CD4-positive, alpha-beta memory T cell (primary cell): ENCODE measurements around the gene POLR2A. TPM values are rescaled to one million over a fixed set of nuclear protein-coding genes. Genes with fewer than 3 reads are reported as not detected.

Experiments used
- CTCF ChIA-PET: fragments of 350-600 bp; sonication (Branson Sonifier 250); formaldehyde crosslinking; loops from one replicate; lab custom pipeline; 2021; ENCODE audit warnings: inconsistent platforms; ENCODE audit not compliant: partially characterized antibody; lab: Charles Lee
- POLR2A ChIA-PET: fragments of 350-600 bp; sonication (Branson Sonifier 250); formaldehyde crosslinking; loops from one replicate; lab custom pipeline; 2021; ENCODE audit not compliant: partially characterized antibody; lab: Charles Lee
- DNase-seq, 5 donors: peaks; one replicate each; pipeline versions ENCODE4 v3.0.0 to v3.0.0-alpha.2; 2020 to 2022; ENCODE audit warnings: mixed read lengths in 1 of 5
- H3K27ac ChIP-seq: one replicate; pipeline ENCODE4 v1.7.0; 2013; ENCODE audit warnings: low read depth, low read length
- H3K27me3 ChIP-seq: 2 replicates; pipeline ENCODE4 v1.7.0; 2013; ENCODE audit warnings: mild to moderate bottlenecking, low read length, moderate library complexity; ENCODE audit not compliant: insufficient read depth
- H3K36me3 ChIP-seq: 2 replicates; pipeline ENCODE4 v1.7.0; 2013; ENCODE audit warnings: mild to moderate bottlenecking, low read length, moderate library complexity; ENCODE audit not compliant: insufficient read depth
- H3K4me1 ChIP-seq: 2 replicates; pipeline ENCODE4 v1.7.0; 2013; ENCODE audit warnings: mild to moderate bottlenecking, low read length, moderate library complexity; ENCODE audit not compliant: insufficient read depth
- H3K4me3 ChIP-seq, 2 donors: one replicate each; pipeline ENCODE4 v1.7.0; 2013; ENCODE audit warnings: low read length in 2 of 2, mild to moderate bottlenecking in 1 of 2
- H3K9me3 ChIP-seq, 2 donors: one replicate each; pipeline ENCODE4 v1.7.0; 2013; ENCODE audit warnings: low read length in 2 of 2, control low read depth in 1 of 2; ENCODE audit not compliant: control insufficient read depth in 1 of 2
- H3K27ac Mint-ChIP-seq, 7 donors: one replicate each; pipeline ENCODE4 v1.8.0; 2020 to 2021; ENCODE audit warnings: mixed read lengths in 7 of 7, mild to moderate bottlenecking in 6 of 7, inconsistent platforms in 3 of 7, moderate library complexity in 3 of 7
- H3K27me3 Mint-ChIP-seq, 2 donors: one replicate each; pipeline ENCODE4 v1.8.0; 2020 to 2021; ENCODE audit warnings: mixed read lengths in 2 of 2
- H3K36me3 Mint-ChIP-seq, 2 donors: one replicate each; pipeline ENCODE4 v1.8.0; 2020 to 2021; ENCODE audit warnings: mixed read lengths in 2 of 2, inconsistent platforms in 1 of 2, mild to moderate bottlenecking in 1 of 2
- H3K4me1 Mint-ChIP-seq, 4 donors: one replicate each; pipeline ENCODE4 v1.8.0; 2020 to 2021; ENCODE audit warnings: mixed read lengths in 4 of 4, mild to moderate bottlenecking in 1 of 4
- H3K4me3 Mint-ChIP-seq, 8 donors: one replicate each; pipeline ENCODE4 v1.8.0; 2020 to 2021; ENCODE audit warnings: mixed read lengths in 8 of 8, mild to moderate bottlenecking in 7 of 8, moderate library complexity in 6 of 8, inconsistent platforms in 3 of 8
- H3K9me3 Mint-ChIP-seq, 8 donors: one replicate each; pipeline ENCODE4 v1.8.0; 2020 to 2021; ENCODE audit warnings: mixed read lengths in 8 of 8, mild to moderate bottlenecking in 5 of 8, inconsistent platforms in 3 of 8, moderate library complexity in 1 of 8
- intact Hi-C: fragments of 100-400 bp; cut with micrococcal nuclease; formaldehyde crosslinking; loops from one replicate; pipeline ENCODE4 v1.15.1; 2023
- polyA plus RNA-seq, 2 donors: library from polyadenylated mRNA; unstranded; fragments of 300-500 nt; fragmentation: Illumina TruSeq; gene quantifications; one replicate each; pipeline ENCODE4 v1.2.3, GENCODE V29; 2021
- total RNA-seq, 2 experiments: library from RNA; stranded (reverse); gene quantifications; one replicate each; pipeline ENCODE4 v1.2.3, GENCODE V29; 2021

Gene POLR2A
- total and polyA plus RNA-seq, 4 experiments from 2014 or later = 8.6 to 191 (median 127) TPM

DNA sequence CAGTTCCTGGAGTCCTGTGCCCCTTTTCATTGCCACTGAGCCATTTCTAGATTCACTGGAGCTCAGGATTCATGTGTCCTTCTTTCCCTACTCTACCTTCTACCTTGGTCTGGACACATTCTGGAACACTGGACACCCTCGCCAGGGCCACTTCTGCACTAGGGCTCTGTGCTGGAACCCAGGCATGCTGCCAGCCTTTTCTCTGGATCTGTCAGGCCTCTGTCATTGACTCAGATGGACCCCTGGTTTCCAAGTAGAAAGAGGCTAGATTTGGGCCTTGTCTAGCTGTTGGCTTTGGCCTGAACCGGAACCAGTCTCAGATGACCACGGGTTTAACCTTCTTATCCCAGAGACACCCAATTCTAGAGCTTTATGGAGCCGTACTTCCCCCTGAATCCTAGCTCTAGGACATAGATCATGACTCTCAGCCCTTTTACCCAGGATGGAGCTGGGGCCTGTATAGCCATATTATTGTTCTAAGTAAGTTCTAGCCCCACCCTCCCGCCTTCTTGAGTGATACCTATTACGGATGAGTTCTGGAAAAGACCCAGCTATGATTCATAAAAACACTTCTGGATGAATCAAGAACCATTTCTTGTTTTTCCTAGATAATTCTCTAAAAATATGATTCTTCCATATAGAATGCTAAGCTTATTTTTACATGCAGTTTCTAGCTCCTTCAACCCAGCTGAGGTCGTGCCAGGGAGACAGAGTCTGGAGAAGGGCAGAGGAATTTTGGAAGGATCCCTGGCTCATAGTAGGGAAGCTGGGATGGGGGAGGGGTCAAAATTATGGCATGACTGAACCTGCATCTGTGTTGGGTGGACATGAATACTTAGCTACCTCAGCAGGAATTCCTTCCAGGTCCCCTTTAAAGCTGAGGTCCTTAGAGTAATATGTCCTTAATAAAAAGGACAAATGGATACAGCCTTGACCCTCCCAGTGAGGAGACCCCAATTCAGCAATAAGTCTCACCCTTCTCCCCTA is 40.4 kb upstream of the POLR2A start:
- ChIA-PET CTCF (interaction anchor here (0.8 to 1.5 kb wide), 7 partner anchors 8 to 244 kb away, joined by 3 to 6 read pairs (median 3); partner anchors contain the start of genes TMEM102 and TP53), POLR2A (interaction anchor here (0.9 to 4.4 kb wide), 6 partner anchors 8 to 140 kb away, joined by 3 to 46 read pairs (median 26); partner anchors contain the start of genes MPDU1, POLR2A, SLC35G6 and TMEM102)
- Histone ChIP-seq H3K4me1 (peaks cover 39% of the 10 kb centered on the region), H3K27ac (no peak overlapping the region), H3K4me3 (no peak overlapping the region), H3K27me3 (peaks cover 55% of the 10 kb centered on the region), H3K36me3 (no peaks in the 10 kb centered on the region), H3K9me3 (no peaks in the 10 kb centered on the region)
- peak overlapping the region in 1 of 8 donors; percentile 44 for H3K4me3 Mint-ChIP-seq
- peak overlapping the region in 1 of 7 donors; percentile 7 for H3K27ac Mint-ChIP-seq
- H3K4me1 Mint-ChIP-seq = peaks cover 16 to 47% (median 33%) of the 10 kb centered on the region in 4 donors
- peaks cover 0 to 2% (median 0%) of the 10 kb centered on the region in 8 donors for H3K9me3 Mint-ChIP-seq
- peaks cover 0 to 11% of the 10 kb centered on the region in 2 donors for H3K36me3 Mint-ChIP-seq
- intact Hi-C loops = no loop called here
- H3K27me3 Mint-ChIP-seq = peaks cover 42 to 60% of the 10 kb centered on the region in 2 donors
- DNase-seq = peak in 1 of 5 donors; percentile 35

GRCh38 chr17:7444682-7445618 is 39.2 kb upstream of the POLR2A start, which contains the start of gene CHRNB1:
TSS of gene CHRNB1 (plus strand) at chr17:7445061. CDS start at chr17:7445128, 67 bp downstream.
- Histone ChIP-seq H3K27me3 (peaks cover 45% of the 10 kb centered on the region), H3K9me3 (no peaks in the 10 kb centered on the region), H3K36me3 (no peaks in the 10 kb centered on the region), H3K4me1 (peaks cover 31% of the 10 kb centered on the region), H3K27ac (no peak within 1 kb of the TSS), H3K4me3 (peak within 1 kb of the TSS in 1 of 2 donors; percentile 11)
- peak within 1 kb of the TSS in 5 of 7 donors; percentile 29 to 76 (median 57) for H3K27ac Mint-ChIP-seq
- ChIA-PET POLR2A (interaction anchor here (0.8 to 4.4 kb wide), 10 partner anchors 9 to 139 kb away, joined by 3 to 46 read pairs (median 6); partner anchors contain the start of genes MPDU1, POLR2A, SLC35G6 and TMEM102), CTCF (interaction anchor here (0.8 to 3.8 kb wide), 5 partner anchors 8 to 69 kb away, joined by 3 to 32 read pairs (median 4); partner anchors contain the start of gene TMEM102)
- peaks cover 39 to 58% of the 10 kb centered on the region in 2 donors for H3K27me3 Mint-ChIP-seq
- H3K9me3 Mint-ChIP-seq = peaks cover 0 to 2% (median 0%) of the 10 kb centered on the region in 8 donors
- peak within 1 kb of the TSS; percentile 75 to 88 (median 83) for H3K4me3 Mint-ChIP-seq
- intact Hi-C loops = no loop called here
- H3K4me1 Mint-ChIP-seq = peaks cover 11 to 40% (median 28%) of the 10 kb centered on the region in 4 donors
- H3K36me3 Mint-ChIP-seq = peaks cover 0 to 13% of the 10 kb centered on the region in 2 donors
- peak in 1 of 5 donors; percentile 16 for DNase-seq

DNA sequence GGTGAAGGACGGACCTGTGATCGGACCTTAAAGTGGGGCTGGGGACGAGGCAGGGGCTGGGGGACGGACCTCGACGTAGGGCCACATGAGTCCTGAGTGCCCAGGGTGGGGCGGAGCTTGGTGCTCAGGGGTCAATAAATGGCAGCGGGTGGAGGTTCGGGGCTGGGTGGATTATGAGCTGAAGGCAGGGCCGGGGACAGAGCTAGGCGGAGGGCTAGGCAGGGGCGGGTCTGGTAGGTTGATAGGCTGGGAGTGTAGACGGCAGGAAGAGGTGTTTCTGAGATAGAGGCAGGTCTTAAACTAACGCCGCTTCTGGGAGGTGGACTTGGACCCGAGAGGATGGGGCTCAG is 38.6 kb upstream of the POLR2A start:
- Histone ChIP-seq H3K36me3 (no peaks in the 10 kb centered on the region), H3K4me1 (peaks cover 24% of the 10 kb centered on the region), H3K4me3 (peak overlapping the region in 1 of 2 donors; percentile 11), H3K27me3 (peaks cover 41% of the 10 kb centered on the region), H3K9me3 (no peaks in the 10 kb centered on the region), H3K27ac (no peak overlapping the region)
- DNase-seq = peak; percentile 32 to 55 (median 42)
- CTCF ChIA-PET = interaction anchor here (0.8 to 3.8 kb wide), 2 partner anchors 9 kb away, joined by 3 to 32 read pairs; no protein-coding TSS in a partner anchor
- intact Hi-C loops = no loop called here
- POLR2A ChIA-PET = interaction anchor here (0.8 to 4.4 kb wide), 9 partner anchors 9 to 133 kb away, joined by 3 to 46 read pairs (median 5); partner anchors contain the start of genes POLR2A, SLC35G6, TMEM102 and ZBTB4
- Mint-ChIP-seq H3K27ac (peak overlapping the region in 5 of 7 donors; percentile 29 to 76 (median 57)), H3K27me3 (peaks cover 36 to 54% of the 10 kb centered on the region in 2 donors), H3K4me1 (peaks cover 9 to 33% (median 22%) of the 10 kb centered on the region in 4 donors), H3K36me3 (peaks cover 1 to 13% of the 10 kb centered on the region in 2 donors), H3K9me3 (peaks cover 0 to 2% (median 0%) of the 10 kb centered on the region in 8 donors), H3K4me3 (peak overlapping the region; percentile 75 to 88 (median 83))

GRCh38 chr17:7448461-7448860 is 35.7 kb upstream of the POLR2A start:
- Mint-ChIP-seq H3K27me3 (peaks cover 25 to 38% of the 10 kb centered on the region in 2 donors), H3K4me1 (peaks cover 9 to 30% (median 21%) of the 10 kb centered on the region in 4 donors), H3K27ac (no peak overlapping the region), H3K36me3 (peaks cover 1 to 13% of the 10 kb centered on the region in 2 donors), H3K9me3 (peaks cover 0 to 2% (median 0%) of the 10 kb centered on the region in 8 donors), H3K4me3 (no peak overlapping the region)
- Histone ChIP-seq H3K4me3 (no peak overlapping the region), H3K27me3 (peaks cover 33% of the 10 kb centered on the region), H3K27ac (no peak overlapping the region), H3K9me3 (no peaks in the 10 kb centered on the region), H3K4me1 (peaks cover 18% of the 10 kb centered on the region), H3K36me3 (no peaks in the 10 kb centered on the region)
- POLR2A ChIA-PET = interaction anchor here (0.9 to 1.2 kb wide), 2 partner anchors 12 to 36 kb away, joined by 3 to 4 read pairs; partner anchors contain the start of gene POLR2A
- intact Hi-C loops = no loop called here
- DNase-seq = no peak
- CTCF ChIA-PET = interaction anchor here (3.8 kb wide), 1 partner anchor 11 kb away, joined by 32 read pairs; no protein-coding TSS in a partner anchor

GRCh38 chr17:7459961-7460545 is 24.1 kb upstream of the POLR2A start:
- H3K4me1 ChIP-seq = peaks cover 10% of the 10 kb centered on the region
- no peak overlapping the region for H3K4me3 ChIP-seq
- Mint-ChIP-seq H3K36me3 (peaks cover 6 to 33% of the 10 kb centered on the region in 2 donors), H3K4me1 (peaks cover 13 to 26% (median 19%) of the 10 kb centered on the region in 4 donors), H3K4me3 (peak overlapping the region in 1 of 8 donors; percentile 7), H3K27me3 (no peaks in the 10 kb centered on the region), H3K27ac (no peak overlapping the region), H3K9me3 (peaks cover 0 to 5% (median 0%) of the 10 kb centered on the region in 8 donors)
- no peak overlapping the region for H3K27ac ChIP-seq
- POLR2A ChIA-PET = interaction anchor here (1.4 to 23.4 kb wide), 2 partner anchors 14 to 22 kb away, joined by 3 to 398 read pairs; partner anchors contain the start of genes POLR2A, SLC35G6 and ZBTB4
- CTCF ChIA-PET = interaction anchor here (0.6 to 1.4 kb wide), 2 partner anchors 23 to 115 kb away, joined by 4 to 5 read pairs; no protein-coding TSS in a partner anchor
- H3K36me3 ChIP-seq = no peaks in the 10 kb centered on the region
- DNase-seq = no peak
- H3K9me3 ChIP-seq = no peaks in the 10 kb centered on the region
- H3K27me3 ChIP-seq = no peaks in the 10 kb centered on the region
- intact Hi-C loops = loop anchor here (5.0 kb wide), 1 partner anchor 227 kb away; the partner anchor contains the start of genes TP53 and WRAP53
